Measurements from ENCODE around the gene SCGB3A1.

SCGB3A1 gene

GRCh38 chr5:180600554-180601041, 9.3 kb upstream of the SCGB3A1 start:
- Mint-ChIP-seq H3K36me3 (ENCODE audit: low read depth) (no peaks in the 10 kb centered on the region), H3K9me3 (no peaks in the 10 kb centered on the region), H3K4me1 (peaks cover 33% of the 10 kb centered on the region), H3K27me3 (ENCODE audit: low read depth, poor library complexity) (peaks cover 6% of the 10 kb centered on the region), H3K4me3 (no peak overlapping the region), H3K27ac (no peak overlapping the region)
- no peak for DNase-seq
- no peak for TF ChIP-seq CTCF (IDR thresholded peaks at IDR 0.05)

- Mint-ChIP-seq H3K36me3 (ENCODE audit: low read depth) (no peaks in the 10 kb centered on the region), H3K27me3 (ENCODE audit: low read depth, poor library complexity) (peaks cover 6% of the 10 kb centered on the region), H3K9me3 (no peaks in the 10 kb centered on the region), H3K27ac (no peak overlapping the region), H3K4me1 (peaks cover 34% of the 10 kb centered on the region), H3K4me3 (no peak overlapping the region)
- no peak for TF ChIP-seq CTCF (IDR thresholded peaks at IDR 0.05)
- DNase-seq, result no peak
Measured at GRCh38 chr5:180599981-180600553, 8.8 kb upstream of the SCGB3A1 start.

- H3K27me3 Mint-ChIP-seq (ENCODE audit: low read depth, poor library complexity), result peaks cover 6% of the 10 kb centered on the region
- H3K36me3 Mint-ChIP-seq (ENCODE audit: low read depth), result no peaks in the 10 kb centered on the region
- no peak for DNase-seq
- H3K4me3 Mint-ChIP-seq, result no peak overlapping the region
- peaks cover 34% of the 10 kb centered on the region for H3K4me1 Mint-ChIP-seq
- H3K27ac Mint-ChIP-seq, result no peak overlapping the region
- H3K9me3 Mint-ChIP-seq, result no peaks in the 10 kb centered on the region
- no peak for TF ChIP-seq CTCF (IDR thresholded peaks at IDR 0.05)
Measured at GRCh38 chr5:180599590-180599914, 8.3 kb upstream of the SCGB3A1 start.

GRCh38 chr5:180598797-180599589, 7.7 kb upstream of the SCGB3A1 start:
- Mint-ChIP-seq H3K4me1 (peaks cover 29% of the 10 kb centered on the region), H3K27ac (no peak overlapping the region), H3K4me3 (no peak overlapping the region), H3K27me3 (ENCODE audit: low read depth, poor library complexity) (peaks cover 6% of the 10 kb centered on the region), H3K9me3 (no peaks in the 10 kb centered on the region), H3K36me3 (ENCODE audit: low read depth) (no peaks in the 10 kb centered on the region)
- DNase-seq, result no peak
- TF ChIP-seq CTCF (IDR thresholded peaks at IDR 0.05), result no peak

- no peak overlapping the region for H3K27ac Mint-ChIP-seq
- DNase-seq, result no peak
- no peak overlapping the region for H3K4me3 Mint-ChIP-seq
- H3K4me1 Mint-ChIP-seq, result peaks cover 28% of the 10 kb centered on the region
- no peak for TF ChIP-seq CTCF (IDR thresholded peaks at IDR 0.05)
- H3K27me3 Mint-ChIP-seq (ENCODE audit: low read depth, poor library complexity), result peaks cover 13% of the 10 kb centered on the region
- no peaks in the 10 kb centered on the region for H3K9me3 Mint-ChIP-seq
- H3K36me3 Mint-ChIP-seq (ENCODE audit: low read depth), result no peaks in the 10 kb centered on the region
Measured at GRCh38 chr5:180598316-180598701, 7.0 kb upstream of the SCGB3A1 start.
